Large intestine (tissue), 3 donors: Measurements from ENCODE around the gene HEG1. TPM values are rescaled to one million over a fixed set of nuclear protein-coding genes. Genes with fewer than 3 reads are reported as not detected.

Experiments
- DNase-seq, 2 donors: peaks; one replicate each; pipeline versions ENCODE4 v3.0.0 to v3.0.0-alpha.2; 2013
- H3K27ac ChIP-seq: one replicate; pipeline ENCODE4 v1.5.1; 2013; ENCODE audit warnings: low read length
- H3K27me3 ChIP-seq: 2 replicates; pipeline ENCODE4 v1.6.1; 2013; ENCODE audit warnings: low read length; ENCODE audit not compliant: control insufficient read depth, insufficient read depth
- H3K36me3 ChIP-seq: 2 replicates; pipeline ENCODE4 v1.6.1; 2013; ENCODE audit warnings: low read length; ENCODE audit not compliant: control insufficient read depth, insufficient read depth
- H3K4me1 ChIP-seq: one replicate; pipeline ENCODE4 v1.6.1; 2013; ENCODE audit warnings: low read length; ENCODE audit not compliant: control insufficient read depth, insufficient read depth
- H3K4me3 ChIP-seq: one replicate; pipeline ENCODE4 v1.5.1; 2013; ENCODE audit warnings: low read length
- H3K9me3 ChIP-seq: one replicate; pipeline ENCODE4 v1.6.1; 2013; ENCODE audit warnings: mild to moderate bottlenecking, low read depth, low read length, moderate library complexity; ENCODE audit not compliant: control insufficient read depth
- WGBS: methylation state at CpG from one replicate; pipeline ENCODE4 v1.1.5; 2013; ENCODE audit warnings: low lambda C conversion rate; ENCODE audit not compliant: insufficient coverage; 5-methylcytosine and 5-hydroxymethylcytosine counted together
- polyA plus RNA-seq: library from polyadenylated mRNA; unstranded; fragments of 120-200 nt; gene quantifications from one replicate; pipeline ENCODE4 v1.2.1, GENCODE V29; 2013

HEG1 gene
- polyA plus RNA-seq, 1 donor: 15.0 TPM

DNA sequence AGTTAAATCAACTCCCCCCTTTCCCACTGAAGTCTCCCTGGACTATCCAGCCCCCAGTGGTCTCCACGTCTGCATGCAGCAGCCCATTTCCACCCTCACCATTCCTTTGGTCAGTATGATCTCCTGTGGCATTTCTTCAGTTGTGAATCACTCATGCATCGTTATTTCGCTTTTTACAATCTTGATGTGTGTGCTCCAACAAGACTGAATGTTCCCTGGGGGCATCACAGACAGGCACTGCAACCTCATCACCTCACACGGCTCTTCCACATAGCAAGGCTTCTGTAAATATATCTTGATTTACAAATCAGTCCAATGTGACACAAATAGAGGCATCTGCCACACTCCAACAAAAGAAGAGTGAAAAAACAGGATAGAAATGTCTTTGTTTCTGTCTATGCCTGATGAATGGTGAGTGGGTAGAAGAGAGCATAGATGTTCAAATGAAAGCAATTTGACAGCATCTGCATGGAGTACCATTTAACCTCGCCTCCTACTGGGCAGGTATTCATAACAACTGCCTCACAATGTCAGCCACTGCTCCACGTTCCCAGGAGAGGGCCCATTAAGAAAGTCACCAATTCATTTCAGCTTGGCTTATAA lies 5.2 kb downstream of the HEG1 start:
- Histone ChIP-seq H3K27ac (no peak overlapping the region), H3K9me3 (no peaks in the 10 kb centered on the region), H3K4me1 (peaks cover 14% of the 10 kb centered on the region), H3K4me3 (no peak overlapping the region), H3K36me3 (peaks cover 3% of the 10 kb centered on the region), H3K27me3 (peaks cover 3% of the 10 kb centered on the region)
- no CpG with 5 or more reads among the region's 6 CpGs for WGBS
- no peak for DNase-seq

GRCh38 chr3:125048282-125048681 lies 7.5 kb downstream of the HEG1 start:
- peaks cover 3% of the 10 kb centered on the region for H3K27me3 ChIP-seq
- DNase-seq: no peak
- H3K4me3 ChIP-seq: no peak overlapping the region
- WGBS: 100% methylated on average over 1 of the region's 3 CpGs
- peaks cover 12% of the 10 kb centered on the region for H3K4me1 ChIP-seq
- peaks cover 3% of the 10 kb centered on the region for H3K36me3 ChIP-seq
- H3K27ac ChIP-seq: no peak overlapping the region
- no peaks in the 10 kb centered on the region for H3K9me3 ChIP-seq

DNA sequence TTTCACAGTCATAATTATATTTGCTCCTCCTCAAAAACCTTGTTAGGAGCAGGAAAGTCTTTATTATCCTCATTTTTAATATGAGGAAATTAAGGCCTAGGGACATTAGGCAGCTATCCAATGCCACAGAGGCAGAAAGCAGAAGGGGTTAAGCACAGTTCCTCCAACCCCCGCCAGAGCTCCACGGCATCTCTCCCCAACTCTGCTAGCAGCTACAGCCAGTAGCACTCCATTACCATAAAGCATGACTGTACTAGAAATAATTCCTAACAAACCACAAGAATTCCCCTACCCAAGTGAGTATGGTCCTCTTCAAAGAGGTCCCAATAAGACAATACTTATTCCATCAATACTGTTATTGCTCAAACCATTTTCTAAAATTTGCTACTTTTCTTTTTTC lies 9.8 kb downstream of the HEG1 start:
- peaks cover 3% of the 10 kb centered on the region for H3K36me3 ChIP-seq
- H3K27ac ChIP-seq: no peak overlapping the region
- peaks cover 7% of the 10 kb centered on the region for H3K4me1 ChIP-seq
- H3K9me3 ChIP-seq: no peaks in the 10 kb centered on the region
- DNase-seq: no peak
- no peaks in the 10 kb centered on the region for H3K27me3 ChIP-seq
- no peak overlapping the region for H3K4me3 ChIP-seq
- WGBS: no CpG with 5 or more reads among the region's 2 CpGs

- Histone ChIP-seq H3K9me3 (no peaks in the 10 kb centered on the region), H3K27ac (no peak overlapping the region), H3K27me3 (no peaks in the 10 kb centered on the region), H3K4me3 (no peak overlapping the region), H3K36me3 (peaks cover 3% of the 10 kb centered on the region), H3K4me1 (peaks cover 7% of the 10 kb centered on the region)
- no CpG with 5 or more reads among the region's 5 CpGs for WGBS
- DNase-seq: no peak
These were observed 10.6 kb downstream of the HEG1 start for GRCh38 chr3:125045194-125045593.

GRCh38 chr3:125043599-125044151 lies 12.1 kb downstream of the HEG1 start:
- Histone ChIP-seq H3K36me3 (peaks cover 3% of the 10 kb centered on the region), H3K9me3 (no peaks in the 10 kb centered on the region), H3K4me1 (peaks cover 7% of the 10 kb centered on the region), H3K27ac (peak overlapping the region; percentile 34), H3K4me3 (no peak overlapping the region), H3K27me3 (no peaks in the 10 kb centered on the region)
- no CpG with 5 or more reads among the region's 20 CpGs for WGBS
- DNase-seq: no peak

GRCh38 chr3:125042725-125043406 lies 12.9 kb downstream of the HEG1 start:
- no peak for DNase-seq
- H3K27me3 ChIP-seq: no peaks in the 10 kb centered on the region
- H3K9me3 ChIP-seq: no peaks in the 10 kb centered on the region
- H3K36me3 ChIP-seq: peaks cover 3% of the 10 kb centered on the region
- no peak overlapping the region for H3K4me3 ChIP-seq
- 92% methylated on average over 2 of the region's 17 CpGs for WGBS
- H3K4me1 ChIP-seq: peaks cover 7% of the 10 kb centered on the region
- H3K27ac ChIP-seq: peak overlapping the region; percentile 34

- no peak for DNase-seq
- Histone ChIP-seq H3K36me3 (no peaks in the 10 kb centered on the region), H3K4me1 (peaks cover 7% of the 10 kb centered on the region), H3K27me3 (no peaks in the 10 kb centered on the region), H3K4me3 (no peak overlapping the region), H3K9me3 (peaks cover 10% of the 10 kb centered on the region), H3K27ac (no peak overlapping the region)
- 88% methylated on average over 4 of the region's 11 CpGs for WGBS
These were observed 16.4 kb downstream of the HEG1 start for GRCh38 chr3:125039131-125040100.

- Histone ChIP-seq H3K36me3 (no peaks in the 10 kb centered on the region), H3K9me3 (peaks cover 11% of the 10 kb centered on the region), H3K27me3 (no peaks in the 10 kb centered on the region), H3K27ac (no peak overlapping the region), H3K4me1 (no peaks in the 10 kb centered on the region), H3K4me3 (no peak overlapping the region)
- no CpG with 5 or more reads among the region's 2 CpGs for WGBS
- no peak for DNase-seq
These were observed 18.2 kb downstream of the HEG1 start for GRCh38 chr3:125037498-125038150.

GRCh38 chr3:125035217-125035616 lies 20.6 kb downstream of the HEG1 start:
- peaks cover 11% of the 10 kb centered on the region for H3K9me3 ChIP-seq
- no peaks in the 10 kb centered on the region for H3K4me1 ChIP-seq
- H3K27ac ChIP-seq: no peak overlapping the region
- WGBS: 93% methylated on average over 5 of the region's 5 CpGs
- no peaks in the 10 kb centered on the region for H3K36me3 ChIP-seq
- no peaks in the 10 kb centered on the region for H3K27me3 ChIP-seq
- no peak for DNase-seq
- no peak overlapping the region for H3K4me3 ChIP-seq

GRCh38 chr3:125033616-125034015 lies 22.2 kb downstream of the HEG1 start:
- no peaks in the 10 kb centered on the region for H3K27me3 ChIP-seq
- WGBS: no CpG with 5 or more reads among the region's 14 CpGs
- DNase-seq: no peak
- no peaks in the 10 kb centered on the region for H3K4me1 ChIP-seq
- no peak overlapping the region for H3K4me3 ChIP-seq
- H3K27ac ChIP-seq: no peak overlapping the region
- peaks cover 5% of the 10 kb centered on the region for H3K36me3 ChIP-seq
- H3K9me3 ChIP-seq: peaks cover 11% of the 10 kb centered on the region
